Testis (tissue), 3 donors: Measurements from ENCODE around the gene COL9A3. TPM values are rescaled to one million over a fixed set of nuclear protein-coding genes. Genes with fewer than 3 reads are reported as not detected.
A peak's percentile ranks its signal among the peaks of the same experiment; 100 is the strongest.

Source experiments
- DNase-seq: peaks from one replicate; pipeline ENCODE4 v3.0.0-alpha.2; 2019
- H3K27ac ChIP-seq, 2 donors: fragments of 200-600 bp; sonication (generic); one replicate each; pipeline ENCODE4 v1.5.1; 2019
- H3K27me3 ChIP-seq: fragments of 200-600 bp; sonication (generic); one replicate; pipeline ENCODE4 v1.5.1; 2019
- H3K36me3 ChIP-seq: fragments of 200-600 bp; sonication (generic); one replicate; pipeline ENCODE4 v1.5.1; 2017; ENCODE audit warnings: low read depth; ENCODE audit errors: missing control alignments
- H3K4me1 ChIP-seq: fragments of 200-600 bp; sonication (generic); one replicate; pipeline ENCODE4 v1.5.1; 2019
- H3K4me3 ChIP-seq, 2 donors: fragments of 200-600 bp; sonication (generic); one replicate each; pipeline ENCODE4 v1.5.1; 2017 to 2019
- H3K9me3 ChIP-seq: fragments of 200-600 bp; sonication (generic); one replicate; pipeline ENCODE4 v1.5.1; 2017
- CTCF ChIP-seq, 3 experiments: fragments of 450-650 bp in 2 of 3; fragments of 200-600 bp in 1 of 3; sonication (generic) in 1 of 3; IDR thresholded peaks; one replicate each; pipeline ENCODE4 v1.5.1; 2016 to 2019; ENCODE audit warnings: antibody characterized with exemption in 3 of 3, mild to moderate bottlenecking in 2 of 3, moderate library complexity in 1 of 3
- POLR2A ChIP-seq: fragments of 450-650 bp; IDR thresholded peaks from one replicate; pipeline ENCODE4 v1.6.1; 2017; ENCODE audit warnings: antibody characterized with exemption, mild to moderate bottlenecking, moderate library complexity
- WGBS, 2 donors: methylation state at CpG; one replicate each; pipeline ENCODE4 v1.1.5; 2018; 5-methylcytosine and 5-hydroxymethylcytosine counted together
- intact Hi-C: fragments of 100-400 bp; cut with DNase I; formaldehyde crosslinking; loops from one replicate; pipeline ENCODE4 v1.15.1; 2023; ENCODE audit warnings: low total_unique reads
- polyA plus RNA-seq: library from polyadenylated mRNA; stranded (reverse); fragments of 350-450 nt; fragmentation: Illumina TruSeq; extraction: RNeasy Lipid Tissue Mini Kit (QIAGEN cat#74804); gene quantifications from one replicate; pipeline ENCODE4 v1.2.3, GENCODE V29; 2014; ENCODE audit warnings: low read depth, low replicate concordance; ENCODE audit not compliant: insufficient read depth
- total RNA-seq, 2 donors: library from RNA; depleted of rRNA; stranded (reverse); fragments of >200 nt; gene quantifications; one replicate each; pipeline ENCODE4 v1.2.3, GENCODE V29; 2016

The COL9A3 gene
- total and polyA plus RNA-seq, 3 donors from 2014 or later = 19.1 to 50.6 (median 21.3) TPM

- peak overlapping the region; percentile 66 to 88 for H3K27ac ChIP-seq
- TF ChIP-seq POLR2A = no peak
- TF ChIP-seq CTCF (IDR thresholded peaks at IDR 0.05) = no peak
- peaks cover 15% of the 10 kb centered on the region for H3K4me1 ChIP-seq
- intact Hi-C loops = no loop called here
- H3K27me3 ChIP-seq = no peaks in the 10 kb centered on the region
- no peaks in the 10 kb centered on the region for H3K36me3 ChIP-seq
- DNase-seq = peak; percentile 40
- 0% methylated on average over 12 of the region's 58 CpGs; no CpG with 5 or more reads in 1 of the 2 donors for WGBS, 2 donors
- no peaks in the 10 kb centered on the region for H3K9me3 ChIP-seq
- H3K4me3 ChIP-seq = peak overlapping the region; percentile 90 to 94
Observed at GRCh38 chr20:62805155-62805710, 11.6 kb upstream of the COL9A3 start.

- TF ChIP-seq POLR2A (no peak), CTCF (IDR thresholded peaks at IDR 0.05) (no peak)
- no peaks in the 10 kb centered on the region for H3K9me3 ChIP-seq
- H3K4me1 ChIP-seq = peaks cover 15% of the 10 kb centered on the region
- peak overlapping the region; percentile 90 to 94 for H3K4me3 ChIP-seq
- WGBS, 2 donors = 4 to 58% methylated on average over 8 to 13 of the region's 25 CpGs
- H3K27ac ChIP-seq = peak overlapping the region; percentile 47 to 88
- no peak for DNase-seq
- H3K27me3 ChIP-seq = no peaks in the 10 kb centered on the region
- intact Hi-C loops = no loop called here
- no peaks in the 10 kb centered on the region for H3K36me3 ChIP-seq
Observed at GRCh38 chr20:62805711-62806382, 11.0 kb upstream of the COL9A3 start.

- intact Hi-C loops = no loop called here
- Histone ChIP-seq H3K36me3 (no peaks in the 10 kb centered on the region), H3K4me3 (no peak overlapping the region), H3K4me1 (peaks cover 15% of the 10 kb centered on the region), H3K27ac (no peak overlapping the region), H3K27me3 (no peaks in the 10 kb centered on the region), H3K9me3 (no peaks in the 10 kb centered on the region)
- TF ChIP-seq CTCF (IDR thresholded peaks at IDR 0.05) (no peak), POLR2A (no peak)
- WGBS, 2 donors = 68% methylated on average over 9 to 11 of the region's 11 CpGs
- DNase-seq = no peak
Observed at GRCh38 chr20:62806383-62807050, 10.3 kb upstream of the COL9A3 start.

- no peak for DNase-seq
- H3K4me3 ChIP-seq = no peak overlapping the region
- no peaks in the 10 kb centered on the region for H3K9me3 ChIP-seq
- H3K27me3 ChIP-seq = no peaks in the 10 kb centered on the region
- H3K4me1 ChIP-seq = peaks cover 15% of the 10 kb centered on the region
- TF ChIP-seq POLR2A (no peak), CTCF (IDR thresholded peaks at IDR 0.05) (no peak)
- intact Hi-C loops = no loop called here
- H3K27ac ChIP-seq = no peak overlapping the region
- 88 to 90% methylated on average over 12 to 23 of the region's 23 CpGs for WGBS, 2 donors
- no peaks in the 10 kb centered on the region for H3K36me3 ChIP-seq
Observed at GRCh38 chr20:62807444-62808210, 9.2 kb upstream of the COL9A3 start.
